K562 (cell line): ENCODE measurements around the gene GALNT12. TPM values are rescaled to one million over a fixed set of nuclear protein-coding genes. Genes with fewer than 3 reads are reported as not detected.

Experiments
- ATAC-seq: fragments of 200-7000 bp; cut with Tn5 transposase; 3 replicates; pipeline ENCODE4 v1.9.1; 2020; ENCODE audit warnings: moderate library complexity
- BruUV-seq: library from RNA; stranded (reverse); fragments of 400-500 nt; replicated peaks from 2 replicates; lab custom pipeline; 2021; lab: Mats Ljungman, UMichigan
- CTCF ChIA-PET: fragments of 300-600 bp; formaldehyde crosslinking; extraction: SDS; loops from one replicate; lab custom pipeline; 2021; ENCODE audit warnings: low intra/inter-chr PET ratio; lab: Yijun Ruan, JAX
- POLR2A ChIA-PET: fragments of 300-600, 350-650 bp; sonication (Branson Sonifier 250); formaldehyde crosslinking; extraction: SDS; loops from one replicate; lab custom pipeline; 2021; ENCODE audit warnings: antibody characterized with exemption, inconsistent platforms; lab: Yijun Ruan, JAX
- DNase-seq, 4 experiments: peaks; one replicate each; pipeline versions ENCODE4 v3.0.0 to v3.0.0-alpha.2; 2011 to 2018; ENCODE audit warnings: low spot score in 3 of 4, mixed read lengths in 3 of 4; ENCODE audit errors: extremely low read depth in 1 of 4
- FAIRE-seq: peaks from 2 replicates; lab custom pipeline; 2011; peaks lifted over from hg19 to GRCh38; lab: Jason Lieb, UNC
- H2AFZ ChIP-seq: 2 replicates; pipeline ENCODE4 v1.6.0; 2011; ENCODE audit warnings: low read depth, low read length, control low read depth, inconsistent platforms
- H3K27ac ChIP-seq: fragments of 200-600 bp; 3 replicates; pipeline ENCODE4 v1.8.0; 2011; ENCODE audit warnings: low read depth, mild to moderate bottlenecking, control low read depth, inconsistent platforms, low read length, moderate library complexity, mixed read lengths; ENCODE audit errors: extremely low read depth
- H3K27me3 ChIP-seq, 2 experiments: fragments of 300-600 bp in 1 of 2; 2 replicates in 1 of 2; 3 replicates in 1 of 2; pipeline versions ENCODE4 v1.6.0 to v1.8.0; 2011; ENCODE audit warnings: inconsistent platforms in 2 of 2, low read length in 2 of 2, mild to moderate bottlenecking in 1 of 2, mixed read lengths in 1 of 2, moderate library complexity in 1 of 2; ENCODE audit not compliant: control insufficient read depth in 2 of 2, insufficient read depth in 2 of 2
- H3K36me3 ChIP-seq: fragments of 300-600 bp; 3 replicates; pipeline ENCODE4 v1.8.0; 2011; ENCODE audit warnings: mild to moderate bottlenecking, low read length, inconsistent platforms; ENCODE audit not compliant: control insufficient read depth, insufficient read depth
- H3K4me1 ChIP-seq, 2 experiments: fragments of 200-600 bp in 1 of 2; replicated peaks in 1 of 2; 2 replicates in 1 of 2; 3 replicates in 1 of 2; pipeline versions ENCODE4 v1.5.1 to v1.8.0; 2011; ENCODE audit warnings: inconsistent platforms in 2 of 2, low read length in 2 of 2, mild to moderate bottlenecking in 1 of 2, mixed read lengths in 1 of 2, moderate library complexity in 1 of 2; ENCODE audit not compliant: control insufficient read depth in 2 of 2, insufficient read depth in 2 of 2
- H3K4me2 ChIP-seq: 2 replicates; pipeline ENCODE4 v1.6.1; 2011; ENCODE audit warnings: low read length, control low read depth, inconsistent platforms, mixed read lengths; ENCODE audit not compliant: insufficient read depth
- H3K4me3 ChIP-seq: fragments of 200-600 bp; sonication (generic), shearing (Covaris generic); 2 replicates; pipeline ENCODE4 v1.5.1; 2016; ENCODE audit warnings: control low read depth, inconsistent platforms
- H3K79me2 ChIP-seq: fragments of 200-600 bp; 3 replicates; pipeline ENCODE4 v1.8.0; 2011; ENCODE audit warnings: low read length, inconsistent platforms; ENCODE audit not compliant: control insufficient read depth, insufficient read depth
- H3K9ac ChIP-seq, 2 experiments: 2 replicates each; pipeline versions ENCODE4 v1.6.0 to v1.6.1; 2011; ENCODE audit warnings: low read depth in 2 of 2, low read length in 2 of 2, control low read depth in 1 of 2, inconsistent platforms in 1 of 2, mild to moderate bottlenecking in 1 of 2, mixed read lengths in 1 of 2; ENCODE audit not compliant: insufficient read depth in 1 of 2
- H3K9me1 ChIP-seq: one replicate; pipeline ENCODE4 v1.6.0; 2011; ENCODE audit warnings: inconsistent platforms, mild to moderate bottlenecking, low read length, moderate library complexity; ENCODE audit not compliant: control insufficient read depth, insufficient read depth
- H3K9me3 ChIP-seq: replicated peaks from 2 replicates; pipeline ENCODE4 v1.5.1; 2011; ENCODE audit warnings: low read depth, low read length, inconsistent platforms; ENCODE audit not compliant: control insufficient read depth, insufficient read depth
- H4K20me1 ChIP-seq: replicated peaks from 2 replicates; pipeline ENCODE4 v1.6.1; 2011; ENCODE audit warnings: low read length, inconsistent platforms, mixed read lengths; ENCODE audit not compliant: control insufficient read depth, insufficient read depth
- GABPB2 ChIP-seq: fragments of 250-450 bp; sonication (Bioruptor Pico); conservative IDR thresholded peaks from 2 replicates; pipeline ENCODE4 v1.5.1; 2021; ENCODE audit warnings: mild to moderate bottlenecking
- MCM2 ChIP-seq: fragments of 450-650 bp; IDR thresholded peaks from 2 replicates; pipeline ENCODE4 v1.6.1; 2017; ENCODE audit warnings: low read depth, mild to moderate bottlenecking
- MEIS2 ChIP-seq: fragments of 450-650 bp; IDR thresholded peaks from 2 replicates; pipeline ENCODE4 v1.6.1; 2014; ENCODE audit warnings: mild to moderate bottlenecking; ENCODE audit not compliant: partially characterized antibody
- NFIC ChIP-seq: fragments of 450-650 bp; IDR thresholded peaks from 2 replicates; pipeline ENCODE4 v1.6.1; 2017; ENCODE audit warnings: mild to moderate bottlenecking, inconsistent platforms
- SMAD1 ChIP-seq: fragments of 150-350 bp; IDR thresholded peaks from 2 replicates; pipeline ENCODE4 v1.6.1; 2014; ENCODE audit warnings: low read length, low read depth; ENCODE audit not compliant: partially characterized antibody
- SRSF3 ChIP-seq: fragments of 200-400 bp; formaldehyde crosslinking; IDR thresholded peaks from 2 replicates; pipeline ENCODE4 v1.6.1; 2016; ENCODE audit warnings: mild to moderate bottlenecking, low read length, moderate library complexity; ENCODE audit not compliant: insufficient read depth
- ZNF140 ChIP-seq: fragments of 250-450 bp; sonication (Bioruptor Pico); IDR thresholded peaks from 2 replicates; pipeline ENCODE4 v1.8.0; 2021; ENCODE audit warnings: moderate library complexity, mild to moderate bottlenecking, inconsistent platforms
- ZNF184 ChIP-seq: sonication (generic); formaldehyde crosslinking; IDR thresholded peaks from 2 replicates; pipeline ENCODE4 v1.5.0; 2020; ENCODE audit warnings: missing genetic modification reagents
- ZNF384 ChIP-seq: IDR thresholded peaks from 2 replicates; pipeline ENCODE4 v1.6.1; 2012; ENCODE audit warnings: low read depth, low read length, improper control_type of control experiment
- WGBS: fragments of 100-300 bp; shearing (Covaris generic); methylation state at CpG from one replicate; pipeline ENCODE4 v1.1.6; 2016; ENCODE audit warnings: low coverage, mixed read lengths; ENCODE audit not compliant: insufficient coverage; ENCODE audit errors: missing lambda C conversion rate; 5-methylcytosine and 5-hydroxymethylcytosine counted together
- in situ Hi-C: fragments of 300-500 bp; cut with MboI; formaldehyde crosslinking; loops from 4 replicates; pipeline ENCODE4 v1.15.0; 2018; ENCODE audit warnings: inconsistent platforms, mixed read lengths
- intact Hi-C: fragments of 100-400 bp; cut with micrococcal nuclease; formaldehyde crosslinking; loops from 2 replicates; pipeline ENCODE4 v1.14.2; 2022
- polyA plus RNA-seq, 8 experiments: library from polyadenylated mRNA; depleted of rRNA in 4 of 8; stranded (reverse) in 5 of 8; unstranded in 3 of 8; fragments of >200 nt; fragmentation: Nextera tagmentation in 2 of 8; fragmentation: Illumina TruSeq in 1 of 8; extraction: Ambion mirVana in 2 of 8; extraction: Trizol in 1 of 8; gene quantifications; 2 replicates each; pipeline versions ENCODE4 v1.2.1 to v1.2.3, GENCODE V29; 2011 to 2014; ENCODE audit warnings: inconsistent platforms in 1 of 8, missing spikeins in 1 of 8
- total RNA-seq, 7 experiments: library from RNA; depleted of rRNA in 6 of 7; stranded (reverse); fragments of >200 nt in 6 of 7; fragmentation: Illumina TruSeq in 2 of 7; extraction: Trizol in 2 of 7; gene quantifications; 2 replicates each; pipeline versions ENCODE4 v1.2.1 to v1.2.3, GENCODE V29; 2011 to 2021; ENCODE audit warnings: low replicate concordance in 1 of 7
- TF ChIP-seq, protein P1 (sequence below): fragments of 250-450 bp; sonication (Bioruptor Pico); IDR thresholded peaks from 2 replicates; pipeline ENCODE4 v1.5.1; 2021; ENCODE audit warnings: mild to moderate bottlenecking
- TF ChIP-seq, protein P2 (sequence below): fragments of 450-650 bp; conservative IDR thresholded peaks from 2 replicates; pipeline ENCODE4 v1.6.1; 2016; ENCODE audit warnings: missing genetic modification characterization, low read depth, mild to moderate bottlenecking, missing compliant biosample characterization, moderate library complexity

The GALNT12 gene
- total and polyA plus RNA-seq, 9 of the 15 experiments (the other 6 are each of a cell fraction or from before 2014, with no cell fraction given) = 29.7 to 82.9 (median 44.2) TPM

DNA sequence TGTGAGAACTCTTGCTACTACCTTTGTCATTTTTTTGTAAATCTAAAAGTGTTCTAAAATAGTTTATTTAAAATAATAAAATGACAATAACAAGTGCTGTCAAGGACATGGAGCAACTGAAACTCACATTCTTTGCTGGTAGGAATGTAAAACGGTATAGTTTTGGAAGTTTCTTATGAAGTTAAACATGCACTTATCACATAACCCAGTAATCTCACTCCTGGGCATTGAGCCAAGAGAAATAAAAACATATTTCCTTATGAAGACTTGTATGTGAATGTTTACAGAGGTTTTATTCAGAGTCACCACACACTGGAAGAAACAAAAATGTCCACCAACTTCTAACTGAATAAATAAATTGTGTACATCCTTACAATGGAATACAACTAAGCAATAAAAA is 90.3 kb downstream of the GALNT12 start (continued):
- TF ChIP-seq, protein P1, sequence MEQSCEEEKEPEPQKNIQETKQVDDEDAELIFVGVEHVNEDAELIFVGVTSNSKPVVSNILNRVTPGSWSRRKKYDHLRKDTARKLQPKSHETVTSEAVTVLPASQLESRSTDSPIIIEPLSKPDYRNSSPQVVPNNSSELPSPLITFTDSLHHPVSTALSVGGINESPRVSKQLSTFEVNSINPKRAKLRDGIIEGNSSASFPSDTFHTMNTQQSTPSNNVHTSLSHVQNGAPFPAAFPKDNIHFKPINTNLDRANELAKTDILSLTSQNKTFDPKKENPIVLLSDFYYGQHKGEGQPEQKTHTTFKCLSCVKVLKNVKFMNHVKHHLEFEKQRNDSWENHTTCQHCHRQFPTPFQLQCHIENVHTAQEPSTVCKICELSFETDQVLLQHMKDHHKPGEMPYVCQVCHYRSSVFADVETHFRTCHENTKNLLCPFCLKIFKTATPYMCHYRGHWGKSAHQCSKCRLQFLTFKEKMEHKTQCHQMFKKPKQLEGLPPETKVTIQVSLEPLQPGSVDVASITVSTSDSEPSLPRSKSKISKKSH (CRISPR knock-in tag) = no peak
- no peak for TF ChIP-seq SMAD1
- TF ChIP-seq GABPB2 (CRISPR knock-in tag) = no peak
- TF ChIP-seq ZNF384 = no peak
- no peak for TF ChIP-seq ZNF140 (CRISPR knock-in tag)
- TF ChIP-seq SRSF3 = no peak
- TF ChIP-seq, protein P2, sequence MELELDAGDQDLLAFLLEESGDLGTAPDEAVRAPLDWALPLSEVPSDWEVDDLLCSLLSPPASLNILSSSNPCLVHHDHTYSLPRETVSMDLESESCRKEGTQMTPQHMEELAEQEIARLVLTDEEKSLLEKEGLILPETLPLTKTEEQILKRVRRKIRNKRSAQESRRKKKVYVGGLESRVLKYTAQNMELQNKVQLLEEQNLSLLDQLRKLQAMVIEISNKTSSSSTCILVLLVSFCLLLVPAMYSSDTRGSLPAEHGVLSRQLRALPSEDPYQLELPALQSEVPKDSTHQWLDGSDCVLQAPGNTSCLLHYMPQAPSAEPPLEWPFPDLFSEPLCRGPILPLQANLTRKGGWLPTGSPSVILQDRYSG (tag) = no peak
- TF ChIP-seq, all 486 proteins: peak for 5

DNA sequence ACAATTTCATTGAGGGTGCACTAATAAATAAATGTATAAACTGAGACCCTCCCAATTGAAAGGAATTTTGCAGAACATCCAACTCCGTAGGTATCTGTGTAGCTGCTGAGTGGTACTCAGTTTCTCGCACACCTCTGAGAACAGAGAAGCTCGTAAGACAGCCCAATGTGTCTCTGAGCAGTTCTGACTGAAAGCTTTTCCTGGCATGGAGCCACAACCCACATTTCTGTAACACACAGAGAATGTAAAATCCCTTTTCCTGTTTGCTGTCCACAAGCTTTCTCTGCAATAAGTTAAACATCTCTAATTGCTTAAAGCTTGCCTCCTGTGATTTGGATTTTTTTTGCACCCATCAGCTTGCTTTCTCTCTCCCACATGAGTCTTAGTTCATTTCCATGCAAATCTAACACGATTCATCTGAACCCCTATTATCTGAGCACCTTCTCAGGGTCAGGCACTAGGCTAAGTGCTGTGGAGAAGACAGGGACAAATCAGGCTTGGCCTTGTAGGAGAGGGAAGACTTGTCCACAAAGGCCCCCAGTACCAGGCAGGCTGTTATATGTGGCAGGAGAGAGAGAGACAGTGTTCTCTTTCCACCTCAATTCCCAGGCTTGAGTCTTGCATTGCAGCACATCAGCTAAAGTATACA is 92.1 kb downstream of the GALNT12 start:
- BruUV-seq = no TSS peak
- no peaks in the 10 kb centered on the region for H3K9me1 ChIP-seq
- ATAC-seq = 0 out of 3 replicates have a peak, but pooled peaks have one; percentile 20
- no peak overlapping the region for H3K4me2 ChIP-seq
- 0 out of 2 replicates have a peak, but pooled peaks cover 3% of the 10 kb centered on the region for H3K9me3 ChIP-seq
- no peak overlapping the region for H3K27ac ChIP-seq
- H3K9ac ChIP-seq = no peak overlapping the region
- ChIA-PET POLR2A (interaction anchor here (1.3 to 1.6 kb wide), 3 partner anchors 12 to 17 kb away, joined by 3 to 6 read pairs (median 5); no protein-coding TSS in a partner anchor), CTCF (no interaction called here)
- FAIRE-seq = no peak
- no peaks in the 10 kb centered on the region for H3K79me2 ChIP-seq
- intact Hi-C loops = no loop called here
- no peak overlapping the region for H3K4me3 ChIP-seq
- peaks cover 0 to under 1% of the 10 kb centered on the region in 2 experiments; a peak in 2 of 5 replicates for H3K4me1 ChIP-seq
- no peaks in the 10 kb centered on the region for H3K27me3 ChIP-seq
- no peak for DNase-seq
- H2AFZ ChIP-seq = 0 out of 2 replicates have a peak overlapping the region, but pooled peaks have one; percentile 4
- in situ Hi-C loops = no loop called here
- H4K20me1 ChIP-seq = no peaks in the 10 kb centered on the region
- 30% methylated on average over 4 of the region's 4 CpGs for WGBS
- no peaks in the 10 kb centered on the region for H3K36me3 ChIP-seq
- TF ChIP-seq ZNF184 (no peak), MEIS2 (no peak), MCM2 (no peak), NFIC (peak; percentile 81)
